ENCODE data around the gene GNA14.
"Not testable (repeated sequence)": the region's sequence is repeated elsewhere in the genome, so short reads cannot be mapped to it uniquely, and the experiment has no call there.

GNA14 gene

DNA sequence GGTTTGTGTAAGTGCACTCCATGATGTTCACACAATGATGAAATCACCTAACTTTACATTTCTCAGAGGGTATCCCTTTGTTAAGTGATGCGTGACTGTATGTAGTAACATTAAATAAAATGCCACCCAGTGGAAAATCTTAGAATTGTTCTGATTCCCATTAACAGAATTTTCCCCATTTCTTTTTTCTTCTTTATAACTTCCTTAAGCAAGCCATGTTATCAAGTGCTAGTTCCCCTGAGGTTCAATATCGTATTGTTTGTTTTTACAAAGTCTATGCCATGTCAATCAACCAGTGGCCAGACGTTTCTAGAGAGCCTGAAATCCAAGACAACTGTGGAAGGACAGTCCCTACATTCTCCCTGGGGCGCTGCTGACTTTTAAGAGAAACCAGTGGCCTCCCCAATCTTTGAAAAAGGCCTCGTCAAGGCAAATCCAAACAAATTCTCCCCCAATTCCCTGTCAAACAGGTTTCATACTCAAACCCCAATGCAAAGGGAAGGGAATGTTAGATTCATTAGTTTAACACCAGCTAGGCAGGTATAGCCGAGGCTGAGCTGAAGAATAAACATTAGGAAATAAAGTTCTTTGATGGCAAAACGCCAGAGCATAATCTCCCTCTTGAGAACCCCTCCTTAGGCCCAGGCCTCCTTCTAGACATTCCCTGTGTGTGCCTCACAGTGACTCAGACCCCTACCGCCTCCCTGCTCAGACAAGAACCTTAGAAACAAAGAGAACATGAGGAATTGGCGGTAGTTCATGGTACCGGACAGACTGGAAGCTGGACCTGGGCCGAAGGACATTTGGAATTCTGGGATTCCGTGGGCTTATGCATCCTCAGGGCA, 198.7 kb downstream of the GNA14 start:
- DNase-seq (ENCODE audit: low read depth in 2 of 2) = no peak

DNA sequence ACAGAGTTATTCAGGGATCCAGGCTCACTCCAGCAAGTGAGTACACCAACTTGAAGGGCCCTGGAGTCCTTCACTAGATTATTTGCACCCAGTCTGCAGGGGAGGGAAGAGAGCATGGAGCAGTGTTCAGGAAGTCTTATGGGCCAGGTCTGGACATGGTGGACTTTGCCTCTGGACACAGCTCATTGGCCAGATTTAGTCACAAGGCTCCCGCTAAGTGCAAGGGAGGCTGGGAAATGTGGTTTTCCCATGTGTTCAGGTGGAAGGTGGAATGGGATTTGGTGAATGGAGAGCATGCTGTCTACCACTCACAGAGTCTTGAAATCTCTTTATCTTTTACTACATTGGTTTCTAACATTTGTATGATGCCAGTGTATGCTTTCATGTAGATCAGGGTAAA, 200.5 kb downstream of the GNA14 start:
- no peak for DNase-seq (ENCODE audit: low read depth in 2 of 2)

DNA sequence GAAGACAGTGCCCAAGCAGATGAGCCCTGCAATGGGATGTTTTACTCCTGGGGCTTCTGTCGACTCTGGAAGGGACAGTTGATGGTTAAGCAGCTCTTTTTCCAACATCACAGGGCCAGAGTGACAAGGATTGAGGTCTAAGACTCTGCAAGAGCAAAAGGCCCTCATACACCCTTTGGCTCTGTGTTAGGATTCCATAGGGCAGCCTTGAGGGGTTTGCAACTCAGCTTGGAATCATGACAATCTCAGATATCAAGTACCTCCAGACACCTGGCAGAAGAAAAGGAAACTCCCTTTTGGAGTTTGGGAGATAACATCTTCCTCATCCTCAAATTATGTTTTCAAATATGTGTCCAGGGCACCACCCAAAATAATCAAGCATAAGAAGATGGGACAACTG, 205.7 kb downstream of the GNA14 start:
- no peak for DNase-seq (ENCODE audit: low read depth in 2 of 2)

DNA sequence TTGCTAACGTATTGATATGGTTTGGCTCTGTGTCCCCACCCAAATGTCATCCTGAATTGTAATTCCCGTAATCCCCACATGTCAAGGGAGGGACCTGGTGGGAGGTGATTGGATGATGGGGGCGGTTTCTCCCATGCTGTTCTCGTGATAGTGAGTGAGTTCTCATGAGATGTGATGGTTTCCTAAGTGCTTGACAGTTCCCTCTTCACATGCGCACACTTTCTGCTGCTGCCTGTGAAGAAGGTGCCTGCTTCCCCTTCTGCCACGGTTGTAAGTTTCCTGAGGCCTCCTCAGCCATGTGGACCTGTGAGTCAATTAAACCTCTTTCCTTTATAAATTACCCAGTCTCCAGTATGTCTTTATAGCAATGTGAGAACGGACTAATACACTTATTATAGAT, 207.0 kb downstream of the GNA14 start:
- not testable (repeated sequence) for DNase-seq (ENCODE audit: low read depth in 2 of 2)

DNA sequence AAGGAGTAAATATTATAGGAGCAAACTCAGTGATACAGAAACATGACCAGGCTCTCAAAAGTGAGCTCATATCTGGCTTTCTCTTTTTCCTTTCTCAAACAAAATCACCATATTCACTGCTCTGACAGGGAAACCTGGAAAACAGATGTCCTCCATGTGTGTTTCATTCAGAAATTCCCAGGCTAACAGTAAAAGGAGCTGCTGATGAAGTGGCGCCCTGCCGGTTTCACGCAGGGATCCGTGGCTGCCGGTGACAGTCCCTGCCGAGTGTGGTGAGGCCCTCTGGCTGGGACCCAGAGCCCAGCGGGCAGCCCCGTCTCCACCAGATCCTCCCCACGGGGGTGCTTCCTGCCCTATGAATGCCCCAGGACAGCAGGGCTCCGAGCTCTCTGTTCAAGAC, 208.1 kb downstream of the GNA14 start:
- no peak for DNase-seq (ENCODE audit: low read depth in 2 of 2)

DNA sequence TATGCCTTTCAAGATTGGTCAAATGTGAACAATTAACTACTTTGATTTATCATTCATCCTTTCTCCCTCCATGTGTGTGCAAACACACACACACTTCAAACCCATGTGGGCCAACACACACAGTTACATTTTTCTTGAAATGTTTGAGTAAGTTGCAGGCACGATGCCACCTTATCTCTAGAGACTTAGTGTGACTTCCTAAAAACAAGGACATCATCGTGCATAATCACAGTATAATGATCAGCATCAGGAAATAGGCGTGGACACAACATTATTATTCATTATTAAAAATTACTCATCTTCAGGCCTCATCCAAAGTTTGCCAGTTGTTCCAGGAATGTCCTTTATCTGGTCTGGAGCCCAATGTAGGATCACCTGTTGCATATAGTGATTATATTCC, 209.5 kb downstream of the GNA14 start:
- no peak for DNase-seq (ENCODE audit: low read depth in 2 of 2)

DNA sequence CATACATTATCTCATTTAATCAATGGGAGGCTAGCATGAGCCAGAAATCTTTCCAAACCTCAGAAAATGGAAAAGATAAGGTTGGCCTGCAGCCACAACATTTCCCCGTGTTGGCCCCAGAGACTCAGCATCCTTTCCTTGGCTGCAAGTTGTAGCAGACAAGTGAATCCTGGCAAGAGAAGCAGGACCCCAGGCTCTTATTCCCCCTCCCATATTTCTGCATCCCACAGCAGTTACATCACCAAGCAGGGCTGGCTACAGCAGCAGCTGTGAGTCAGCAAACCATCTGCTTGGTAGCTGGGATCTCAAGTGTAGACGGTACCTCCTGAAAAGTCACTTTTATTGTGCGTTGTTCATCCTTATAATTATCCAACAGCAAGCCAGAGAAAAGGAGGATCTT, 212.4 kb downstream of the GNA14 start:
- DNase-seq (ENCODE audit: low read depth in 2 of 2) = no peak

DNA sequence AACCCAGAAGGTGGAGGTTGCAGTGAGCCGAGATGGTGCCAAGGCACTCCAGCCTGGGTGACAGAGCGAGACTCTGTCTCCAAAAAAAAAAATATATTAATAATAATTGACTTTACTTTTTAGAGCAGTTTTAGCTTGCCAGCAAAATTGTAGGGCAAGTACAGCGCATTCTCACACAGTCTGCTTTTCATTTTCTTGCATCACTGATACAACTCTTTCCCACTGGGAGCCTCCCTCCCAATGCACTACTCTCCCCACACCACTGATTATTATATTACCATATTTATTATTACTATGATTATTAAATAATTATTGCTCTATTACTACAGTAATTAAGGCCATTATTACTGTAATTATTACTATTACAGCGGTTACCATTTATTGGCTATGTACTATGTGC, 212.8 kb downstream of the GNA14 start:
- no peak for DNase-seq (ENCODE audit: low read depth in 2 of 2)

DNA sequence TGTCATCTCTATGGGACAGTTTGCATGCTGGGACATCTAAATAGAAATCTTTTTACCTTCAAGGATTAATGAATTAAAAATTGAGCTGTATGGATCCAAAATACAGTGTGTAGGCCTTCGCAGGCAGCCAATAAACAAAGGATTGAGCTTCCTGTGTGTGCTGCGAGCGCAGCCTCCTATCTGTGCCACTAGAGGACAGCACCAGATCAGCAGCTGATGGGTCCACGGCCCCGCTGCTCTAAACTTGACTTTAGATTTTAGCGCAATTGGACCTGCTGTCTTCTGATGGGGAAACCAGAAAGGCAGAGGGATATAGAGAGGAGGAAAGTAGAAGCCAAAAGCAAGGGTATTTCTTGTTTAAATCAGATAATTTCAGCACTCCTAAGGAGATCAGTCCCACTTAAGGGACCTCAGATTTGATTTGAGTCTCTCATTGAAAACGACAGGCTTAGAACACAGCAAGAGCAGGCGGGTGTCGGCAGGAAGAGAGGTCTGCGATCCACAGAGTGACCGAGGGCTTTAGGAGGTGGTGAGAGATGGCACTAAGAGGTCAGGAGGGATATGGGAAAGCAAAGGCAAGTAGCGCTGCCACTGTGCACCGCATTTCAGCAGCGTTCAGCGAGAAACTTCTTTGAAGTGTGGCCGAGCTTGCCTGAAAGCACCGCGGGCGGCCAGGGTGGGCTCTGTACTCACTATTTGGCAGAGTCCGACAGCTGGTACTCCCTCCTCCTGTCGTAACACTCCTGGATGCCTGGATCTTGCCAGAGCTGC, 214.3 kb downstream of the GNA14 start:
- DNase-seq (ENCODE audit: low read depth in 2 of 2) = no peak

DNA sequence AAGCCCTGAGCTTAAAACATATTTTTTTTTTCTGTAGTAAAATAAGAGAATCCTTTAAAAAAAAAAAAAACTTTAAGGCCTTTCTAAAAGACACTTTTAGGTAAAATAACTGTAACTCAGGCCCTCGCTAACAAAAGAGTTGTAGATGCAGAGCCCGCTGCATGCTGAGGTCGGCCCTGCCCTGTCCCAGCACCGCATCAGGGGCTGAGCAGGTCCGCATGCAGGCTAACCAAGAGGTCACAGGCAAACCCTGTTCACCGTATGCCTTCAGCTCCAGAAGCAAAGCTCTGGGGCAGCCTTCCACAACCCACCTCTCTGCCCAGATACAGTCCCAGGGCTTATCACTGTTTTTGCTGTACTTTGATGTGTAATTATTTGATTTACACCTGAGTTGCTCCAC, 216.1 kb downstream of the GNA14 start:
- DNase-seq (ENCODE audit: low read depth in 2 of 2) = no peak

DNA sequence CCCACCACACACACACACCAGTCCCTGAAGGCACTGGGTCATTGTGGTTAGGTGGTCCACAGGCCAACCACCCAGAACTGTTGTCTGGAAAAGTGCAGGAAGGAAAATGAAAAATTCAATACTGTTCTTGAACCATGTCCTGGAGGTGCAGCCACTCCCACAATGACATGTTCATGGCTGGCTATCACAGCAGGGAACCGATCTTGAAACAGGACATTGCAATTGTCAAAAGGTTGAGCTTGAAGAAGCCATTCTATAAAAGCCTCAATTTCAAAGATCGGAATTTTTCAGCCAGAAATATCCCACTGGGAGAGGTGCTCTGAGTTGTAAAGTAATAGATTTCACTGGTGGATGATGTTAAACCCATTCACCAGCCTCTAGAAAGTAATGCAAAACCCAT, 218.2 kb downstream of the GNA14 start:
- DNase-seq (ENCODE audit: low read depth in 2 of 2) = no peak

DNA sequence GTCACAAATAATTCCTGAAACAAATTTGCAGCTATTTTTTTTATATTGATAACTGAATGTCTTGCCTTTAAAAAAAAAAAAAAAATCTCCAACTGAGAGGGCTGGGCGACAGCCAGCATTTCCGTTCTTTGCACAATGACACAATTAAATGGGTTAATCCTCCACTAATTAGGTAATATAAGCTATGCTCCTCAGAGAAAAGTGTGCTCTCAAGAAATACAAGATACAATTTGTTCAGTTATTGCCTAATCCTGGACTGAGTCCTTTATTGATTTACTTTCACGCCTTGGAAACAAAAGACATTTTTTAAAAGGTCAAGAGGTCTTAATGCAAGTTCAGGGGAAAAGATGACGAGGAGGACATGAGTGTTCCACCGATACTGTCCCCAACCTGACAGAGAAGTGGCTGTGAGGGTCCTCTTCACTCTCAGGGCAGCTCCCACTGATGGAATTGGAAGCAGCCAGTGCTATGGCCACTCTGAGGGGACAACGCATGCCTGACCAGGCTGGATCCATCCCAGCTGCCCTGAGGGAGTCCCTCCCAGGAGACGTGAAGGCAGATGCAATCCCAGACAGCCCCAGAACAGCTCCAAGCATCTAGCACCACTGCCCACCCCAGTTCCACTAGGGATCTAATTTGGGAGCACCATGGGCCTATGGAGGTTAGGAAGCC, 220.7 kb downstream of the GNA14 start:
- no peak for DNase-seq (ENCODE audit: low read depth in 2 of 2)

DNA sequence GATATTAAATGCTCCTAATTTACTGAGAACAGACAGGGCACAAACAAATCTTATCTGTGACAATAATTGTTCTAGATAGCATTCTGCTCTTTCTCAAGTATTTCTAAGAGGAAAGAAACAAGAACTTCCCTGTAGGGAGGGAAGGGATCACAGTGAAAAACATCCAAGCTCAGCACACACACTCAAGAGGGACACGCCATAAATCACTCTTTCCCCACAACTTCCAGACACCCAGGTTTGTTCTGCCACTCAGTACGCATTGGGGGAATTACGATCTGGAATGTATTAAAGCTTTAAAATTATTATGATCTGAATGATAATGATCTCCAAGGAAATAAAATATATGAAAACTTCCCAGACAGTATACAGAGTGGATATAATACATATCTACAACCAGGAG, 221.4 kb downstream of the GNA14 start:
- DNase-seq (ENCODE audit: low read depth in 2 of 2) = no peak

DNA sequence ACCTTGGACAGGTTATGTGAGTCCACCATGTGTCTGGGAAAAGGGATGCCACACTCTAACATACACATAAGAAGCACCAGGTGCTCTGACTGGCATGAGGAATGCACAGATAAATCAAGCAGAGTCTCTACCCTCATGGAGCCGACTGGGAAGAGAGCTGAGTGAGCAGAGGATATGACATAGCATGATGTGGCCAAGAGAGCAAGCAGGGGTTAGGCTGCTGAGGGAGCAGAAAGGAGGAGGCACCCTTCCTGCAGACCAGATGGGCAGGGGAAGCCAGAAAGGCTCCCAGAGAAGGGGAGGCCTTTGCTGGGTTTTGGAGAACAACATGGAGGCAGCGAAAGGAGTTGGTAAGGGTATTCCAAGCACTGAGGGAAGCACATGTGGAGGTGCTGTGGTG, 223.1 kb downstream of the GNA14 start:
- no peak for DNase-seq (ENCODE audit: low read depth in 2 of 2)

DNA sequence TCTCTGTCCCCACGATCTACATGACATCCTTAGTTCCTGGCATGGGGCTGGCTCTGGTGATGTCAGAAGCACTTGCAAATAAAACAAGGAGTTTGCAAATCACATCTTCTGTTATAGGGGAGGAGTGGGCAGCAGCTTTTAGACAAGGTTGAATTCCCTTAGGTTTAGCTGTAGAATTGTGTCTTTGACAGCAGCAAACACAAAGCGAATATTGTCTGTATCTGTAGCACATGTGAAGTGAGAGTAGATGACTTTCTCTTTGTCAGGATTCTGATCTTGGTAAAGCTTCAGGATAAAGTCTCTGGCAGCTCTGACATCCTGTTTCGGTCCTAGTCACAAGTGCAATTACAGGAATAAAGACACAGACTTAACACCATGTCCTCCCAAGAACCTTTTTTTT, 224.3 kb downstream of the GNA14 start:
- DNase-seq (ENCODE audit: low read depth in 2 of 2) = no peak

DNA sequence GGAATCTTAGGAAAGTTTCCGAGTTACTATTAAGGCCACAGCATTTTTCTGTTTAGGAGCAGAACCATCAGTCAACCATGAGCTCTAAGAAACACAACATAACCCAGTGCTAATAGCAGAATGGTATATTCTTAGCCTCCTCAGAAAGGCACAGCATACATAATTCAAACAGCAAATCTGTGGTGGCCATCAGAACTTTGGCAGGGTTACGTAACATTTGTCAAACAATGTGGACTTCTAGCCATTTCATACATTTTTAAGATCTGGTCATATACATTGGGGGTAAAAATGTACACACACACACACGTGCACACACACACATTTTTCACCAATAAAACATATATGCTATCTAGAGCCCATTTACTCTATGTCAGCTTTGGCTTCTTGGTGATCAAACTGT, 225.2 kb downstream of the GNA14 start:
- no peak for DNase-seq (ENCODE audit: low read depth in 2 of 2)

DNA sequence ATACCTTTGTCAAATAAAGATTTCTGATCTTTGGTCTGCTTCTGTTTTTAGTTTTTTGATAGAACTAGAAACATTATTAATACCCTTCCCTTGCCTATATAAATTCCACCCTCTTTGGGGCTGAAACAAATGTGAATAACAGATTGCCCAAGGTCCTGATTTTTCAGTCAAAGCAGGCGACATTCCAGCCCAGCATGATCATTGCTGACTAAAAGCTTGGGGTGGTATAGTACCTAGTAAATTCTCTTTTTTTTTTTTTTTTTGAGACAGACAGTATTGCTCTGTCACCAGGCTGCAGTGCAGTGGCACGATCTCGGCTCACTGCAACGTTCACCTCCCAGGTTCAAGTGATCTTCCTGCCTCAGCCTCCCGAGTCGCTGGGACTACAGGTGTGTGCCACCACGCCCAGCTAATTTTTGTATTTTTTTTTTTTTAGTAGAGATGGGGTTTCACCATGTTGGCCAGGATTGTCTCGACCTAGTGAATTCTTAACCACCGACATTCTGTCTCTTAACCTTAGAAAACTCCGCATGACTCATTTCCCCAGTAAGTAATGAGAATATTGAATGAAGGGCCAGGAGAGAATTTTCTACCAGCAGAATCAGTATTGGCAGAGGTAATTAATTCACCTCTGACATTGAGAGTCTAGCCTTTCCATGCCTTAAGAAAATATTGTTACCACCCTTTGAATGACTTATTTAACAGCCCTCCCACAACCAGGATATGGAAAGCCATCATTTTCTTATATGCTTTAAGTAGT, 226.4 kb downstream of the GNA14 start:
- DNase-seq (ENCODE audit: low read depth in 2 of 2) = no peak

DNA sequence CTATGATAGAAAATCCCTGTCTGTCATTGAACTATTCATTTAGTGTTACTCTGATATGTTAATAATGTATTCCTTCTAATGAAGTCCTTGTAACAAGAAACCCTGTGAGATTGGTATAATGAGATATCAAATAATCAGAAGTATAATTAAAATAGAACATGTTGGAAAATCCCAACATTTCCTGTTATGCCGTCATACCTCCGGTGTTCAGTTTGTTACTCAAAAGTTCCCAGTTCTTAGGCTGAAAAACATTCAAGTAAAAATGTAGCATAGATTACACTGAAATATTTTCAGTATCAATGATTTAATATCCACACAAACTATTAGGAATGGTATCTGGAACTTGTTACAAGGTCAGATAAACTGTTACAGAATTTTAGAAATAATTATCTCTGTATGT, 227.5 kb downstream of the GNA14 start:
- DNase-seq (ENCODE audit: low read depth in 2 of 2) = no peak

DNA sequence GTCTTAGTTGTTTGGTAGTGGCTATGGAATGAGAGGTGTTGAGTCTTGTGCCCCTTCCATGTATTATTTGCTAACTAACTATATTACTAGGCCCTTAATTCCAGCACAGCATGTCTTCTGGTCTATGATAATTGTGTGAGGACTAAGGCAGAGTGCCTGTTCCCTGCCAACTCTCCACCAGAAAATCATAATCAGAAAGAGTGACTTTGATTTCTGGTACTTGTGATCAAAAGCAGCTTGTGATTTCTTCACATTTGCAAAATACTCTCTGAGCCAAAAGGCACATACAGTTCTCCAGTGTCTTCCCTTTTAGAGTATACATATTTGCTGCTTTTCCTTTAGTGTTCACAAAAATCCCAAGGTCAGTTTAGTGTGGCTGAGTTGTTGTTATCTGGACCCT, 229.9 kb downstream of the GNA14 start:
- DNase-seq (ENCODE audit: low read depth in 2 of 2) = no peak

DNA sequence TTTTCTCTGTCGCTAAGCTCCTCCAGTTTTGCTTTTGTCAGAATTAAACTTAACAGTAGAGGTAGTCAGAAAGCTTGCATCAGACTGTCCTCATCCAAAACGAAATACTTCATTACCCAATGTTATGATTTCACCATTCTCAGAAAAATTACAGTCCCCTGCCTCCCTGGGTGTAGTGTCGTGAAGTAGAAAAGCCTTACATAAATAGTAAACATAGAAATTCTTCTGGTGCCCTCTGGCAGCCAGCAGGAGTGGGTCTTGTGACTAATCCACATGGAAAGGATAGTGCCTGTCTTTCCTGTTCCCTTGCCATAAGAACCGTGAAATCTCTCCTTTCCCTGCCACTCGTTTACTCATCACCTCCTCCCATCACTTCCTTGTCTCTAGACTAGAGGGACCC, 230.6 kb downstream of the GNA14 start:
- no peak for DNase-seq (ENCODE audit: low read depth in 2 of 2)

DNA sequence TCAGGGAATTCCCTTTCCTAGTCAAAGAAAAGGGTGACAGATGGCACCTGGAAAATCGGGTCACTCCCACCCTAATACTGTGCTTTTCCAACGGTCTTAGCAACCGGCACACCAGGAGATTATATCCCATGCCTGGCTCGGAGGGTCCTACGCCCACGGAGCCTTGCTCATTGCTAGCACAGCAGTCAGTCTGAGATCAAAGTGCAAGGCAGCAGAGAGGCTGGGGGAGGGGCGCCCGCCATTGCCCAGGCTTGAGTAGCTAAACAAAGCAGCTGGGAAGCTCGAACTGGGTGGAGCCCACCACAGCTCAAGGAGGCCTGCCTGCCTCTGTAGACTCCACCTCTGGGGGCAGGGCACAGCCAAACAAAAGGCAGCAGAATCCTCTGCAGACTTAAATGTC, 239.6 kb downstream of the GNA14 start:
- DNase-seq (ENCODE audit: low read depth in 2 of 2) = not testable (repeated sequence)

DNA sequence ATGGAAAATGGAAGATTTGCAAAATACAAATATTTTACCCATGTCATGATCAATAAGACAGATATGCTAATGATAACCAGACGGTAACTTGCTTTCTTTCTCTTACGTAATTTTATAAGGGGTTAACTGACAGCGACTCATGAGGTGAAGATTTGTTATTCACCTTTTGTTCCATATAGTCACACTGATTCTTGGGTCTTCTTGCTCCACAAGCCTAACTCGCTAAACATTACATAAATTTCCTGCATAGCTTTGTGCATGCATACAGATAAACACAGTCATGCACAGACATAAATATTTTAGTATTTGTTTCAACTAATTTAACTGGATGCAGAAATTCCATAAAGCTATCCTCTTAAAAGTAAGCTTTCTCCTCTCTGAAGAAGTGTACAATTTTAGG, 244.9 kb downstream of the GNA14 start:
- no peak for DNase-seq (ENCODE audit: low read depth in 2 of 2)
